ENCODE results near the gene UTP15.

UTP15 gene

DNA sequence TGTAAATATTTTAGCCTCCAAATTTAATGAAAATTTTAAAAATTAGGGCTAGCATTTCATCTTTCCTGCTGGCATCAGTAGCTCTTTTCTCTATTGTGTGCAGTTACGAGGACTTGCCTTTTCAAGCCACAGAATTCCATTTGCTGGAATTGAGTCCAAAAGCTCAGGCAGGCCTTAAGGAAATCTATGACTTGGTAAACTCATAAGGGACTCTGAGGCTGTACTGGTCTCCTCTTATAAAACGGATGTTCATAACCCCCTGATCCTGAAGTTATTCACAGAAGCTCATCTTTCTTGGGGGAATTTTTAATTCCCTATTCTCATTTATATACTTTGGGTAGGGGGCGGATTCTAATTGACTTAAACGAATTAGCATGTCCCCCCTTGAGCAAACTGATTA is 23.5 kb upstream of the UTP15 start:
- TF ChIP-seq POLR2AphosphoS5 (IDR thresholded peaks at IDR 0.05; ENCODE audit: low read depth, low read length) (no peak), FOXP2 (optimal IDR thresholded peaks at IDR 0.05; ENCODE audit: borderline replicate concordance, extremely low read depth, extremely low read length, insufficient read depth) (no peak), TAF1 (IDR thresholded peaks at IDR 0.05; ENCODE audit: borderline replicate concordance, insufficient read depth, low read length) (no peak)
- TF ChIP-seq, protein P1, sequence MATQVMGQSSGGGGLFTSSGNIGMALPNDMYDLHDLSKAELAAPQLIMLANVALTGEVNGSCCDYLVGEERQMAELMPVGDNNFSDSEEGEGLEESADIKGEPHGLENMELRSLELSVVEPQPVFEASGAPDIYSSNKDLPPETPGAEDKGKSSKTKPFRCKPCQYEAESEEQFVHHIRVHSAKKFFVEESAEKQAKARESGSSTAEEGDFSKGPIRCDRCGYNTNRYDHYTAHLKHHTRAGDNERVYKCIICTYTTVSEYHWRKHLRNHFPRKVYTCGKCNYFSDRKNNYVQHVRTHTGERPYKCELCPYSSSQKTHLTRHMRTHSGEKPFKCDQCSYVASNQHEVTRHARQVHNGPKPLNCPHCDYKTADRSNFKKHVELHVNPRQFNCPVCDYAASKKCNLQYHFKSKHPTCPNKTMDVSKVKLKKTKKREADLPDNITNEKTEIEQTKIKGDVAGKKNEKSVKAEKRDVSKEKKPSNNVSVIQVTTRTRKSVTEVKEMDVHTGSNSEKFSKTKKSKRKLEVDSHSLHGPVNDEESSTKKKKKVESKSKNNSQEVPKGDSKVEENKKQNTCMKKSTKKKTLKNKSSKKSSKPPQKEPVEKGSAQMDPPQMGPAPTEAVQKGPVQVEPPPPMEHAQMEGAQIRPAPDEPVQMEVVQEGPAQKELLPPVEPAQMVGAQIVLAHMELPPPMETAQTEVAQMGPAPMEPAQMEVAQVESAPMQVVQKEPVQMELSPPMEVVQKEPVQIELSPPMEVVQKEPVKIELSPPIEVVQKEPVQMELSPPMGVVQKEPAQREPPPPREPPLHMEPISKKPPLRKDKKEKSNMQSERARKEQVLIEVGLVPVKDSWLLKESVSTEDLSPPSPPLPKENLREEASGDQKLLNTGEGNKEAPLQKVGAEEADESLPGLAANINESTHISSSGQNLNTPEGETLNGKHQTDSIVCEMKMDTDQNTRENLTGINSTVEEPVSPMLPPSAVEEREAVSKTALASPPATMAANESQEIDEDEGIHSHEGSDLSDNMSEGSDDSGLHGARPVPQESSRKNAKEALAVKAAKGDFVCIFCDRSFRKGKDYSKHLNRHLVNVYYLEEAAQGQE (IDR thresholded peaks at IDR 0.05; ENCODE audit: insufficient read depth in 1 of 2, low read depth in 2 of 2, low read length in 2 of 2): no peak

DNA sequence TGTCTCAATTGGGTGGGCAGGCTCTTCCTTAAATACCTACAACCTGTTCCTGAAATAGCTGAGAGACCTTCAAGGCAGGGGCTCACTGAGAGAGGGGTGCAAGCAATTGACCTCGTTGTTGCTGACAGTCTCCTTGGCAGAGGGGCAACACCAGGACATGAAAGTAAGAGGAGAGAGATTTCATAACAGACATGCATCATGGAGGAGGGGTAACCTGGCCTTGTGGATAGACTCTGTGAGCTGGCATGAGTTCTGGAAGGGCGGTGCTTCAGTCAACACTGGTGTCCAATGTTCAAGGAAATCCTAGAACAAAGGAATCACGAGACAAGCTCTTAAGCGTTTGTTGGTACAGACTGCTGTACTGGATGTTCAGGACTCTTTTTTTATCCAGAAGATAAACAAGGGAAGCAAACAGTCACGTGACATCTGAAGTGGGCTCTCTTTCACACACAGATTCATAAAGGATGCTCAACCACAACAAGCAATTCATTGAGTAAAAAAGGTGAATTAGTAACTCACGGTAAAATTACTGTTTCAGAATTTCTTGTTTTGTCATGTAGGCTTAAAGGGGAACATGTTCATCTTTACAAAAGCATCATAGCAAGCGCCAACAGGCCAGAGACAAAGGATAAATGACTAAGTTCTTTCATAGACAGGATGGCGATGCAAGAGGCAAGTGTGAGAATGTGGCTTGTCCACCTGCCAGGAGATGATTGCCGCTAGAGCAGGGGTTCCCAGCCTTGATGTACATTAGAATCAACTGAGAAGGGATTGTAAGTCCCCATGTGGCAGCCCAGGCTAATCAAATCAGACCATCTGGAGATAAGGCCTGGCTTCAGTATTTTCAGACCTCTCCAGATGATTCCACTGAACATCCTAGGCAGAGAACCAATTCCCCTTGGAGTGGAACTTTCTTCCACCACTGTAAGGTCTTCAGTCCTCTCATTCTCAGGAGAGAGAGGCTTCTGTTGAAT is 20.8 kb upstream of the UTP15 start:
- TF ChIP-seq SIN3A (IDR thresholded peaks at IDR 0.05; ENCODE audit: borderline replicate concordance, insufficient read depth, low read length): no peak
- no peak for TF ChIP-seq TAF1 (IDR thresholded peaks at IDR 0.05; ENCODE audit: borderline replicate concordance, insufficient read depth, low read length)
- TF ChIP-seq, protein P1 (IDR thresholded peaks at IDR 0.05; ENCODE audit: insufficient read depth in 1 of 2, low read depth in 2 of 2, low read length in 2 of 2): no peak
- no peak for TF ChIP-seq POLR2AphosphoS5 (IDR thresholded peaks at IDR 0.05; ENCODE audit: low read depth, low read length)
- TF ChIP-seq FOXP2 (optimal IDR thresholded peaks at IDR 0.05; ENCODE audit: borderline replicate concordance, extremely low read depth, extremely low read length, insufficient read depth): no peak

DNA sequence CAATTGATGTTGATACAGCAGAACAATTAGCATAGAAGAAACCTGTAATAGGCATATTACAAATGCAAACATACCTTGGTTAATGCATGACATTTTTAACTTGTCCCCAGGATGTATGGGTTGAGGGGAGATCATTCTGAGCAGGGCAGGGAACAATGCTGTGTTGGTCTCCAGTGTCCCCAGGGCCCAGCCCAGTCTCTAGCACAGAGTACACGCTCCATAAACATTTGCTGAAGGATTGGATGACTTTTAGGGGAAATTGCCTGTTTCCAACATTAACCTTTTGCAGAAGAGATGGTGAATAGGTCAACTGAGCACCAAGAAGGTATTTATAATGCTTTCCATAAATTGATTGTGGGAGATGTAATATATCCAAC is 20.2 kb upstream of the UTP15 start:
- TF ChIP-seq FOXP2 (optimal IDR thresholded peaks at IDR 0.05; ENCODE audit: borderline replicate concordance, extremely low read depth, extremely low read length, insufficient read depth) (no peak), SIN3A (IDR thresholded peaks at IDR 0.05; ENCODE audit: borderline replicate concordance, insufficient read depth, low read length) (no peak), TAF1 (IDR thresholded peaks at IDR 0.05; ENCODE audit: borderline replicate concordance, insufficient read depth, low read length) (no peak), POLR2AphosphoS5 (IDR thresholded peaks at IDR 0.05; ENCODE audit: low read depth, low read length) (no peak)
- TF ChIP-seq, protein P1 (IDR thresholded peaks at IDR 0.05; ENCODE audit: insufficient read depth in 1 of 2, low read depth in 2 of 2, low read length in 2 of 2): no peak

DNA sequence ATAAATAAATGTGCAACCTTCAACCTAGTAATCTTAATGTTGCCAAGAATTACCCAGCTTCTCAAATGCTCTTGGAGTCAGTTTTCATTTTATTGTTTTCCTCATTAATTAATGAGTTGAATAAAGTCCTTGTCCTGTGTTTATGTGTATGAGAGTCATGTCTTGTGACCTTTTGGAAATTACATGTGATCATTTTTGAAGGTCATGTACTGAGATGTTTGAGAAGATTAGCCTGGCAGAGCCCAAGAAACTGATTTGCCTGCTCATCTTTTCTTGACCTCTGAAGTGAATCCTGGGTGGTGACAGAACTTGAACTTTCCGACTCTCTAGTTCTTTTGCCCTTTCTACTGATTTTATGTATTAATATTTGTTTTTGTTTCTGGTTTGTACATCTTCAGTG is 15.5 kb upstream of the UTP15 start:
- TF ChIP-seq FOXP2 (optimal IDR thresholded peaks at IDR 0.05; ENCODE audit: borderline replicate concordance, extremely low read depth, extremely low read length, insufficient read depth) (no peak), SIN3A (IDR thresholded peaks at IDR 0.05; ENCODE audit: borderline replicate concordance, insufficient read depth, low read length) (no peak), POLR2AphosphoS5 (IDR thresholded peaks at IDR 0.05; ENCODE audit: low read depth, low read length) (no peak), TAF1 (IDR thresholded peaks at IDR 0.05; ENCODE audit: borderline replicate concordance, insufficient read depth, low read length) (no peak)
- TF ChIP-seq, protein P1 (IDR thresholded peaks at IDR 0.05; ENCODE audit: insufficient read depth in 1 of 2, low read depth in 2 of 2, low read length in 2 of 2): no peak

Measured in PFSK-1 (cell line).